Left hindlimb (tissue), 1 donor: ENCODE results near the gene DOP1A.

Experiments used
- DNase-seq: peaks from one replicate; pipeline ENCODE4 v3.0.0-alpha.2; 2018

Gene DOP1A

GRCh38 chr6:83202031-83202430 is 134.6 kb downstream of the DOP1A start:
- no peak for DNase-seq

GRCh38 chr6:83215131-83216047 is 147.9 kb downstream of the DOP1A start:
- peak; percentile 51 for DNase-seq

GRCh38 chr6:83216806-83217205 is 149.3 kb downstream of the DOP1A start:
- DNase-seq = no peak
